HG02943 (cell line): ENCODE measurements around the gene ZNF587.
"Not testable (repeated sequence)": the region's sequence is repeated elsewhere in the genome, so short reads cannot be mapped to it uniquely, and the experiment has no call there.

Experiments used
- ATAC-seq: cut with Tn5 transposase; IDR thresholded peaks from one replicate; pipeline ENCODE4 v1.9.1; 2021; ENCODE audit warnings: mild to moderate bottlenecking, low read depth, moderate library complexity; ENCODE audit not compliant: unreplicated experiment

ZNF587 gene

DNA sequence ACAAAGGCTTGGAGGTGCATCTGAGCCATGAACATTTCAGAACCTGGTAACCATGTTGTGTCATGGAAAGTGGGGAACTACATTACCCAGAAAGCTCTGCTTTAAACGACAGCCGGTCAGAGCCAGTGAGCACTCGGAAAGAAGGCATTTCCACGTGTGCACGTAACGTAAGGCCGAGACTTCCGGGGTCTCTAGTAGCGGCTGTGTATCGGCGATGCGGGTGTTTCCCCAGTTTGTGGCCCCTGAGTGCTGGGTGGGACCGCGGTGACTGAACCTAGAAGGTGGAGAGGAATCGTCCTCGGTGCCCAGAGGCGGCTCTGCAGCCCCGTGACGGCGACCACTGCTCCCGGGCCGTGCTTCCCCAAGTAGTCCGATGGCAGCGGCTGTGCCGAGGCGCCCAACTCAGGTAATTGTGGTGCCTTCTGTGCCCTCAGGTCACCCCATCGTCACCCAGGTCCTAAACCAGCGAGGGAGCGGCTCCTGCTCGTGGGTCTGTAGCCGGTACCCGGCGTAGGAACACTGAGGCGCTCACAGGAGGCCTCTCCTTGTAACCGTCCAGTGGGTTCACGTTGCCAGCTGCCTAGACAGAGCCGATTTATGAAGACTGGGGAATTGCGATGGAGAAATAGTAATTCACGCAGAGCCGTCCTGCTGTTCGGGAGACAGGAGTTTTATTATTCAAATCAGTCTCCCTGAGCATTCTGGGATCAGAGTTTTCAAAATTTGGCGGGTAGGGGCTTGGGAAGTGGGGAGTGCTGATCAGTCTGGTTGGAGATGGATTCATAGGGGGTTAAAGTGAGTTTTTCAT is at the start of gene ZNF587:
Gene ZNF587 (plus strand): TSS at position 194 of the 808 bp plus-strand sequence. CDS start 180 bp downstream, at position 374.
- not testable (repeated sequence) for ATAC-seq

DNA sequence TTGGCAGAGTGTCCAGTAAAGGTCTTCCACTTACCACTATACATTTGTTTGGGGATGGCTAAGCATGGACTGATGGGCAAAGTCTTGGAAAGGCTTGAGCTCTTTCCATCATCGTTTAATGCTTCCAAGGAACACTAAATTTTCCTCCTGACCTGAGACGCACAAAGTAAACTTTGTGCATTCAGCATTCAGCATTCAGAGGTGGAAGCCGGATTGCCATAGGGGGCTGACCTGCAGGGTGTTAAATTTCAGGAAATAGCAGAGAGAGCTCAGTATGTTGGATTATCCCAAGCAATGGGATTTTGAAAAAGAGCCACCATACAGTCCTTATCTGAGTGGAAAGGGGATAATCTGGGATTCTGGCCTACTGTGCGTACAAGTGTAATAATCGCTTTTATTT is 49.0 kb upstream of the ZNF587 start:
- no peak for ATAC-seq

DNA sequence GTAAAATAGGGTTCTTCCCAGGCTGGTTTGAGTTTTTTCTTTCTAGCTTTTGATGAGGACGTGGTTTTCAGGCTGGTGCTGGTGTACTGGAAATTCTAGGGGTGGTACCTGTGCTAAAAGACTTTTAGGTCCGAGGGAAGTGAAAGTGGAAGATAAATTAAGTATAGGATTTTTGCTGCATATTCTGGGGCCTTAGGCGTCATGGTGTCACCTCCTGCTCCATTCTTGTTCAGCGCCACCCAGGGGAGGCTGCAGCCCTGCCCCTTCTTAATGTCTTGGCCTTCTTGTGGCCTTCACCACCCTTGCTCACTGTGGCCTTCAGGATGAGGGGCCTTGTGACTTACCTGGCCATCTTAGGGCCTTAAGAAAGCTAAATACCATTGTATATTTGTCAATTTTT is 47.4 kb upstream of the ZNF587 start:
- no peak for ATAC-seq

- no peak for ATAC-seq
Observed at GRCh38 chr19:57803265-57803593, 46.4 kb upstream of the ZNF587 start.

- ATAC-seq, result no peak
Observed at GRCh38 chr19:57803594-57804325, 45.9 kb upstream of the ZNF587 start.

GRCh38 chr19:57807541-57807940 is 42.1 kb upstream of the ZNF587 start:
- no peak for ATAC-seq

DNA sequence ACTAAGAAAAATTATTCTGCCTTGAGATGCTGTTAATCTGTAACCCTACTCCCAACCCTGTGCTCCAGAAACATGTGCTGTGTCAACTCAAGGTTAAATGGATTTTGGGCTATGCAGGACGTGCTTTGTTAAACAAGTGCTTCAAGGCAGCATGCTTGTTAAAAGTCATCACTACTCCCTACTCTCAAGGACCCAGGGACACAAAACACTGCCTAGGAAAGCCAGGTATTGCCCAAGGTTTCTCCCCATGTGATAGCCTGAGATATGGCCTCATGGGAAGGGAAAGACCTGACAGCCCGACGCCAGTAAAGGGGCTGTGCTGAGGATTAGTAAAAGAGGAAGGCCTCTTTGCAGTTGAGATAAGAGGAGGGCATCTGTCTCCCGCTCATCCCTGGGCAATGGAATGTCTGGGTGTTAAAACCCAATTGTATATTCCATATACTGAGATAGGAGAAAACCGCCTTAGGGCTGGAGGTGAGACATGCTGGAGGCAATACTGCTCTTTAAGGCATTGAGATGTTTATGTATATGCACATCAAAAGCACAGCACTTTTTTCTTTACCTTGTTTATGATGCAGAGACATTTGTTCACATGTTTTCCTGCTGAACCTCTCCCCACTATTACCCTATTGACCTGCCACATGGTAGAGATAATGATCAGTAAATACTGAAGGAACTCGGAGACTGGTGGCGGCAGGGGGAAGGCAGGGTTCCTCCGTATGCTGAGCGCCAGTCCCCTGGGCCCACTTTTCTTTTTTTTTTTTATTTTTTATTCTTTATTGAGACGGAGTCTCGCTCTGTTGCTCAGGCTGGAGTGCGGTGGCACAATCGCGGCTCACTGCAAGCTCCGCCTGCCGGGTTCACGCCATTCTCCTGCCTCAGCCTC is 39.0 kb upstream of the ZNF587 start:
- not testable (repeated sequence) for ATAC-seq

DNA sequence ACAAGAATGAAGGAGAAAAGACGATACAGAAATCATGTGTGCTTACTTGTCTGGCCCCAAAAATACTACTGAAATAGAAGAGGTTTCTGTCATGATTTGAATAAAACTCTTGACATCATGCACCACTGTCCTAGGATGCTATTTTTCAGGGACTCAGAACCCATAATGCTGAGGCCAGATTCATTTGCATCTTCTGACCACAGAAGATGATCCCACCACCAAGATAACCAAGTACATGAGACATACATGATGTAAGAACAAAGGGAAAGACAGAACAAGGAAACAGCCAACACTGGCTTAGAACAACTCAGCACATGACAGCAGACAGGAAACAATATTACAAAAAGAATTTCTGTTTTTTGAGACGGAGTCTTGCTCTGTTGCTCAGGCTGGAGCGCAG is 37.4 kb upstream of the ZNF587 start:
- no peak for ATAC-seq

- ATAC-seq, result not testable (repeated sequence)
Observed at GRCh38 chr19:57812975-57813820, 36.5 kb upstream of the ZNF587 start.

GRCh38 chr19:57813919-57814504 is 35.6 kb upstream of the ZNF587 start:
- no peak for ATAC-seq

- peak; percentile 73 for ATAC-seq
Observed at GRCh38 chr19:57814505-57815246, 35.0 kb upstream of the ZNF587 start, which contains the start of gene ZNF552. Gene ZNF552 (minus strand): TSS chr19:57814913. CDS start chr19:57814743, 170 bp downstream.

GRCh38 chr19:57815247-57816075 is 34.2 kb upstream of the ZNF587 start:
- ATAC-seq, result no peak

- no peak for ATAC-seq
Observed at GRCh38 chr19:57816652-57817051, 33.0 kb upstream of the ZNF587 start.

DNA sequence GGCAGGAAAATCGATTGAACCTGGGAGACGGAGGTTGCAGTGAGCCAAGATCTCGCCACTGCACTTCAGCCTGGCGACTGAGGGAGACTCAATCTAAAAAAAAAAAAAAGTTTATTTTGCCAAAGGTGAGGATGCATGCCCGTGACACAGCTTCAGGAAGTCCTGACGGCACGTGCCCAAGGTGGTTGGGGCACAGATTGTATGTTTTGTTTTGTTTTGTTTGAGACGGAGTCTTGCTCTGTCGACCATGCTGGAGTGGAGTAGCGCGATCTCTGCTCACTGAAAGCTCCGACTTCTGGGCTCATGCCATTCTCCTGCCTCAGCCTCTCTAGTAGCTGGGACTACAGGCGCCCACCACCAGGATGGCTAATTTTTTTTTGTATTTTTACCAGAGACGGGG is 31.7 kb upstream of the ZNF587 start:
- no peak for ATAC-seq

DNA sequence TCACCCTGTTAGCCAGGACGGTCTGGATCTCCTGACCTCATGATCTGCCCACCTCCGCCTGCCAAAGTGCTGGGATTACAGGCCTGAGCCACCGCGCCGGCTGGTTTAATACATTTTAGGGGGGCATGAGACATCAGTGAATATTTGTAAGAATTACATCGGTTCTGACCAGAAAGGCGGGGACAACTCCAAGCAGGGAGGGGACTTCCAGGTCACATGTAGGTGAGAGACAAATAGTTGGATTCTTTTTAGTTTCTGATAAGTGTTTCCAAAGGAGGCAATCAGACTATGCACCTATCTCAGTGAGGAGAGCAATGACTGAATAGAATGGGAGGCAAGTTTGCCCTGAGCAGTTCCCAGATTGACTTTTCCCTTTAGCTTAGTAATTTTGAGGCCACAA is 31.3 kb upstream of the ZNF587 start:
- ATAC-seq, result no peak

GRCh38 chr19:57819475-57820148 is 30.0 kb upstream of the ZNF587 start:
- peak; percentile 75 for ATAC-seq

DNA sequence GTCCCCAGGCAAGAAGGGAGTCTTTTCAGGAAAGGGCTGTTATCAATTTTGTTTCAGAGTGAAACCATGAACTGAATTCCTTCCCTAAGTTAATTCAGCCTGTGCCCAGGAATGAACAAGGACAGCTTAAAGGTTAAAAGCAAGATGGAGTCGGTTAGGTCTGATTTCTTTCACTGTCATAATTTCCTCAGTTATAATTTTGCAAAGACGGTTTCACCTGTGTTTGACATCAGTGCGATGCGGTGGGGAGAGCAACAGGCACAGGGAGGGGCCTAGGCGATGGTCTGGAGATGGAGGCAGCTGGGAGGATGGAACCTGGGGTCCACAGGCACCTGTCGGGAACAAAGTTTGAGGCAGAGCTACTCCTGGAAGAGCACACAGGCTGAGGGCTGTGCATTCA is 29.1 kb upstream of the ZNF587 start:
- ATAC-seq, result no peak
